Ramos (cell line): ENCODE results near the gene RECK.

Experiments used
- in situ Hi-C: fragments of 300-500 bp; cut with MboI; formaldehyde crosslinking; loops from one replicate; pipeline ENCODE4 v1.14.3; 2022; ENCODE audit warnings: low sequenced_read_pairs; ENCODE audit not compliant: unreplicated experiment

The RECK gene

DNA sequence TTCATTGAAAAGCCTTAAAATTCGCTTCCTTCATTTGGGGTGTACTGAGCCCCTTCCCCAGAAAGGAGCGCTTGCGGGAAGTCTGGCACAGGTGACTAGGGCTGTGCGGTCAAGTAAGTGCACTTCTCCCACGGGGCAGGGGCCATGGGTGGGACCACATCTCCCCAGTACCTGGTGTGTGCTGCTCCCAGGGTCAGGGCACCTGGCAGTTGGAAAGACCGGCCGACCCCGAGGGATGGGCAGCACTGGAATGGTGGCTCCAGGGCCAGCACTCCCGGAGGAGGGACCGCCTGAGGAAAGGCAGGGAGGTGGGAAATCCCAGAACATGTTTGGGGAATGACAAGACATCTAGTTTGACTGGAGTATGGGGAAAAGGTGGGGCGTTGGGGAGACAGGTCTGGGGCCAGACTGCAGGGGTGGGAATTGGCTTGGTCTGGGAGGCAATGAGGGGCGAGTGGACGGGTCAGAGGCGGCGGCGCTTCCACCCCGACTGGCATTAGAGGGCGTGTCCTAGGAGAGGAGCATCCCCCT lies 99.1 kb downstream of the RECK start:
- in situ Hi-C loops: no loop called here

DNA sequence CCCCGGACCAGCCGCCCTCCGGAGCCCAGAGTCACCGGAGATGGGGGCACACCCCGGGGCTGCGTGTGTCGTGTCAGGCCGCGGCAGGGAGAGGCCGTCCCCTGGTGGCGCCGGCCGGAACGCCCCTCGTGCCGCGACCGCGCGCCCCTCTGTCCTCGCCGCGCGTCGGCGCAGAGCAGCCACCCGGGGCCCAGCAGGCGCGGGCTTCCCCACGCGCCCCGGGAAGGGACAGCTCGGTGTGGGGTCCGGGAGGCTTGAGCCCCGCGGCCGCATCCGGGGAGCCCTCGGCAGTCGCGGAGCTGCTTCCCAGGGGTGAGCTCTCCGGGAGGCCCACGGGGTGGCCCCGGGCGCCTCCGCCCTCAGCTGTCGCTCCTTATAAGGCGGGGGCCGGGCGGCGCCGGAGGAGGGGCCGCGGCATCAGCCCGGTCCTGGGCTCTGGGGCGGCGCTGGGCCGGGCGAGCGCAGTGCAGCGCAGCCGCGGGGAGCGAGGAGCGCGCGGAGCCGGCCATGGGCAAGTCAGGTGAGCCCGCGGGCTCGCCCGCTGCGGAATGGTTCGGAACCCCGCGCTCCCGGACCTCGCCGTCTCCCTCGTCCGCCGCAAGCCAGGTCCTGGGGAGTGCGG lies 99.7 kb downstream of the RECK start, which contains the start of gene GLIPR2:
GLIPR2 (plus strand) TSS at position 462 of the 622 bp plus-strand sequence; CDS start at position 508, 46 bp downstream.
- in situ Hi-C loops: no loop called here

DNA sequence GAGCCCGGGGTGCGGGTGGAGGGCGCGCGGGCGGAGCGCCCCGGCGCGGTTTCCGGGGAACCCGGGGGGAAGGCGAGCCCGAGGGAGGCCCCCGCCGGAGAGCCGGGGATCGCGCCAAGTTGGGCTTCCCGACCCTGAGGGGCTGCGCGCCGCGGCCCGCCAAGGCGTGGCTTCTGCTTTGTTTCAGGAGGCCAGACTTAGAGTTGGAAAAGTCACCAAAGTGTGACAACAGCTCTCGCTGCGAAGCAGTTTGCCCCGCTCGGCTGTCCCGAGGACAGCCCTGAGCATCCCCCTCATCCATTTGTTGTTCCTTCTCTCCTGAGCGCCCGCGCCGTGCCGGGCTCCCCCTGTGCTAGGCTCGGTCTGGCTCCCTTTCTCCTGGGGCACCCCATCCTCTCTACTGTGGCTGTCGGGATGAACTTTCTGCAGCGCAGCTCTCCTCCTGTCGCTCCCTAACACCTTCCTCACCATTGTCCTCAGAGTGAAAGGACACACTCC lies 100.2 kb downstream of the RECK start:
- in situ Hi-C loops: no loop called here

GRCh38 chr9:36137392-36138004 lies 100.8 kb downstream of the RECK start:
- in situ Hi-C loops: no loop called here

DNA sequence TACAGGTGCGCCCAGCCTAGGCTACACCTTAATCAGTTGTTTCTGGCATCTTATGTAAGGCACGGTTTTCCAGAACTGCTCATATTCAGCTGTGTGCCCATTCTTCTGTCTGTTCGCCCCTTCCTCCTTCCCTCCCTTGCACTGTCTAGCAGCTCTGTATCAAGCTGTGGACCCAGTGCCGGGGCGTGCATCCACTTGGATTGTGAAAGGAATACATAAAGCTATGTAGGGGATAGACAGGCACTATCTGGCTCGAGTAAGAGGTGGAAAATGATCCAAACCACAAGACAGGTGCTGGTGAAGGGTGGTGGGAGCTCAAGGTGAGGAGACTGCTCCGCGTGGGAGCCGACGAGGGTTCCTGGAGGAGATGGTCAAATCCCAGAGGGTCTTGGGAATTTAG lies 101.8 kb downstream of the RECK start:
- in situ Hi-C loops: no loop called here

DNA sequence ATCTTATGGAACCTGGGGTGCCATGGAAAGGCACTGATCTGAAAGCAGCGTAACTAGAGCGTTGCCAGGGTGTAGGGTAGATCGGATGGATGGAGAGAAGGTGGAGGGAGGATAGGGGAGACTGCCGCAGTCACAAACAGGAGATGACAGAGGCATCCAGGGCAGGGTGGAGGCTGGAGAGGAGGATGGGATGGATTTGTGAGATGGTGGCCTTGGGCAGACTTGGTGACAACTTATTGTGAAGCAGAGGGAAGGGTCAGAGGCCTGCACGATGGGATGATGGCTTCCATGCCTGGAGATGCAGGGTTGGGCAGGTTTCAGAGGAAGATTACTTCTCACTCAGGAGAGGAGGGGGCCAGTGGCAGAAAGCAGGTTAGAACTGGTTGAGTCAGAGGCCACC lies 102.2 kb downstream of the RECK start:
- in situ Hi-C loops: no loop called here

DNA sequence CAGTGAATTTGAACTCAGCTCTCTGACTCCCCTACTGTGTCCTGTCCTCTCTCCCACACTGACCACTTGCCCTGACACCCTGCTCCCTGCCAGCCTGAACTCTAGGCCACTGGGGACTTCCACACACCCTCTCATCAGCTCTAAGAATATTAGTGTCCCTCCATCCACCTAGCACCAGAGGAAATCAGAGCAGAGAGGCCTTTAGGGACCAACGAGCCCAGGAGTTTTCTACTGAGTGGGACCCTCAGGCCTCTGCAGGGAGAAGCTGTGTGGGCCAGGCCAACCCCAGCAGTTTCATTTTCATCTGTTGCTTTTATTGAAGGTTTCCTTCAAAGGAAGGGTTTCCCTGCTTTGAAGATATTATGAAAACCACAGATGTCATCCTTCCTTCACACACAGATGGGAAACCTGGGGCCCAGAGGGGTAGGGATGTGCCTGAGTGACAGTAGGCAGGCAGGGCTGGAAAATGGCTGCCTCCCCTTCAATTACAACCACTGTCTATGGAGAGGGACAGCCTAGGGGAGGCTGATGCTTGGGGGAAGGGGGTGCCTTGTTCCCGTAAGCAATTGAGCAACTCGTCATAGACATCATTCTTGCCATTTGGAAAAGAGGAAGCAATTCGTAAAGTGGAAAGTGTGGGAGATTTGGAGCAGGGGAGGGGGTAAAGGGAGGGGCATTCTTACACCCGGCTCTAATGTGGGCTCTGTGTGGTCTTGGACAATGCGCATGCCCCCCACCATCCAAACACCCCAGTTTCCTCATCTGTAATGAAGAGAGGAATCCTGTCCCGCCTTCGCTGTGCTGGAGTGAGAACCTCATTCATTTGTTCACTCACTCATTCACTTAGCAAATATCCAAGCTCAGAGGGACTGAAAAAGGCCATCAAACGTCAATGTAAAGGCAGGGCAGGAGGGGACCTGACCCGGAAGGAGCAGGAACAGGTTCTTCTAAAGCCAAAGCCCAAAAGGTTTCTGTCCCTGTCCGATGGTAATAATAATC lies 103.7 kb downstream of the RECK start:
- in situ Hi-C loops: no loop called here

GRCh38 chr9:36141288-36141687 lies 104.6 kb downstream of the RECK start:
- in situ Hi-C loops: no loop called here

GRCh38 chr9:36141761-36142160 lies 105.0 kb downstream of the RECK start:
- in situ Hi-C loops: no loop called here

- in situ Hi-C loops: no loop called here
These were observed 106.0 kb downstream of the RECK start for GRCh38 chr9:36142510-36143244.

GRCh38 chr9:36143245-36143641 lies 106.5 kb downstream of the RECK start:
- in situ Hi-C loops: no loop called here

- in situ Hi-C loops: no loop called here
These were observed 107.9 kb downstream of the RECK start for GRCh38 chr9:36144309-36145232.

DNA sequence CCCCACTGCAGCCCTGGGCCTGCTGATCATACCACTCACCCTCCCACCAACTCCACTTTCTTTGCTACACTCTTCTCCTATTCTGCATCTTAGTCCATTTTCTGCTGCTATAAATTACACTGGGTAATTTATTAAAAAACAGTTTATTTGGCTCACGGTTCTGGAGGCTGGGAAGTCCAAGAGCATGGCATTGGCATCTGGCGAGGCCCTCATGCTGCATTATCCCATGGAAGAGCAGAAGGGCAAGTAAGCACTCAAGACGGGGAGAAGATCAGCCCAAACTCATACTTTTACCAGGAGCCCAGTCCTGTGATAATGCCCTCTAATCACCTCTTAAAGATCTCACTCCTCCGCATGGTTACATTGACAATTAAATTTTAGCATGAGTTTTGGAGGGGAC lies 109.3 kb downstream of the RECK start:
- in situ Hi-C loops: no loop called here

DNA sequence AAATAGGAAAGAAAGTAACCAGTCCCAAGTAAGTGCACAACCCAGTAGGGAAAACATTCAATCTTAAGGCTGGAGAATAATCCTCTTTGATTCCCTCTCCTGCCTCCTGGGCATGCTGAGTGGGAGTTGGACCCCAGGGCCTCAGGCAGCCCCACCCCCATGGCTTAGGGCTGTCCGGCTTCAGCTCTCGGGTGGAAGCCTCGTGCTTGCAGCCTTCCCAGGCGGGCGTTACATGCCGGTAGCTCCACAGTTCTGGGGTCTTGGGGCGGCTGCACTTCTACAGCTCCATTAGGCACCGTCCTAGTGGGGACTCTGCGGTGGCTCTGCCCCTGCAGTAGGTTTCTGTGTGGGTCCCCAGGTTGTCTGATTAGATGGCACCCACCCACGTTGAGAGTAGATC lies 109.9 kb downstream of the RECK start:
- in situ Hi-C loops: no loop called here

DNA sequence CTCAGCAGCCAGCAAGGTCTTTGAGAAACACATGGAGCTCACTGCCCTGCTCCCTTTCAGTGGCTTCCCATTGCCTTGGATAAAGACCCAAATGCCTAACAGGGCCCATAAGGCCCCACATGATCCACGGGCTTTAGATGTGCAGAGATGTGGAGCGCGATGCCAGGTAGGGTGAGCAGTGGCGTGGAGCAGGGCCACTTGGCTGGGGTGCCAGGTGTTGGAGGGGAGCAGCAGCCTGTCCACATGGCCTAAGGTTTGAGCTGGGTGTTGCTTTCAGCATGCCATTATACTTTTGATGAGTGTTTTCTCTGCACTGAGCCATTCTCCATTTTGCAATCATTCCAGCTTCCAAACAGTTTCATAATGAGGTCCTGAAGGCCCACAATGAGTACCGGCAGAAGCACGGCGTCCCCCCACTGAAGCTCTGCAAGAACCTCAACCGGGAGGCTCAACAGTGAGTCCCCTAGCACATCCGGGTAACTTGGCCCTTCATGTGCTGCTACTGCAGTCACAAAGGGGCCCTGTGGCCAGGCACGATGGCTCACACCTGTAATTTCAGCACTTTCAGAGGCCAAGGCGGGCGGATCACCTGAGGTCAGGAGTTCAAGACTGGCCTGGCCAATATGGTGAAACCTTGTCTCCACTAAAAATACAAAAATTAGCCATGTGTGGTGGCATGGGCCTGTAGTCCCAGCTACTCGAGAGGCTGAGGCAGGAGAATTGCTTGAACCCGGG lies 110.9 kb downstream of the RECK start:
- in situ Hi-C loops: no loop called here

DNA sequence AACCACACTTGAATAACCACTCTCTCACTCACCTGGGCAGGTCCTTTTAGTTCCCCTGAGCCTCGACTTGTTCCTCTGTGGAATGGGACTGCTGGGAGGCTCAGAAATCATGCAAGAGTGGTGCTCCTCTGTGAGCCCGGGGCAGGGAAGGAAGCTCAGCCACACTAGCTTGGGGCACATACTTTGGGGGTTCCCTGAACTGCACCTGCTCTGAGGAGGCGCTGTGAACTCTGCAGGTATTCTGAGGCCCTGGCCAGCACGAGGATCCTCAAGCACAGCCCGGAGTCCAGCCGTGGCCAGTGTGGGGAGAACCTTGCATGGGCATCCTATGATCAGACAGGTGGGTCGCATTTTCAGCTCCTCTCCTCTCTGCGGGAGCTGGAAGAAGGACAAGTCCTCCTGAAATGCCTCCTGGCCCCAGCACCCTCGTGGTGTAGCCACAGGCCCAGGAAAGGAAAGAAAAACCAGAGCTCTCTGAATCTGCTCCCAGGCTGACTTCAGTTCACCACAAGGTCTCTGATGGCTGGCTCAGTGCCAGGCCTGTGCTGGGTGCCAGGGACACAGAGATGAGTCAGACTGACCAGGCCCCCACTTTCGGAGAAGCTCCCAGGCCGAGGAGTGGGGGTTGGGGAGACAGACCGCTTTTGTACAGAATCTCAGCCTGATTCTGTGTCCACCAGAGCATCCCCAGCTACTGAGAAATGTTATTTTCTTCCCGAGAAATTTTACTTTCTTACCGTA lies 111.8 kb downstream of the RECK start:
- in situ Hi-C loops: no loop called here

- in situ Hi-C loops: no loop called here
These were observed 112.5 kb downstream of the RECK start for GRCh38 chr9:36149197-36149596.
